Keratinocyte (primary cell): ENCODE measurements around the gene PTPN4. TPM values are rescaled to one million over a fixed set of nuclear protein-coding genes. Genes with fewer than 3 reads are reported as not detected.

Experiments
- DNase-seq: peaks from one replicate; pipeline ENCODE4 v3.0.0-alpha.2; 2011; ENCODE audit warnings: low read depth, missing footprints, low spot score
- FAIRE-seq: peaks from 2 replicates; lab custom pipeline; 2011; peaks lifted over from hg19 to GRCh38; lab: Jason Lieb, UNC
- H2AFZ ChIP-seq: 2 replicates; pipeline ENCODE4 v1.6.0; 2012; ENCODE audit warnings: low read length, control low read depth, inconsistent platforms; ENCODE audit not compliant: control insufficient read depth
- H3K27ac ChIP-seq: 2 replicates; pipeline ENCODE4 v1.5.1; 2011; ENCODE audit warnings: low read length; ENCODE audit not compliant: control insufficient read depth, insufficient read depth
- H3K27me3 ChIP-seq: 3 replicates; pipeline ENCODE4 v1.6.0; 2011; ENCODE audit warnings: low read length; ENCODE audit not compliant: control insufficient read depth, insufficient read depth; ENCODE audit errors: extremely low read depth
- H3K36me3 ChIP-seq, 2 experiments: 2 replicates in 1 of 2; 3 replicates in 1 of 2; pipeline ENCODE4 v1.5.1; 2011; ENCODE audit warnings: low read length in 2 of 2, mild to moderate bottlenecking in 1 of 2; ENCODE audit not compliant: control insufficient read depth in 2 of 2, insufficient read depth in 2 of 2; ENCODE audit errors: extremely low read depth in 1 of 2
- H3K4me1 ChIP-seq: 3 replicates; pipeline ENCODE4 v1.5.1; 2011; ENCODE audit warnings: low read length; ENCODE audit not compliant: control insufficient read depth, insufficient read depth; ENCODE audit errors: extremely low read depth
- H3K4me2 ChIP-seq: 3 replicates; pipeline ENCODE4 v1.6.0; 2011; ENCODE audit warnings: low read depth, low read length; ENCODE audit not compliant: control insufficient read depth, insufficient read depth; ENCODE audit errors: extremely low read depth
- H3K4me3 ChIP-seq, 3 experiments: fragments of 200-600 bp in 1 of 3; sonication (generic) in 1 of 3; 2 replicates in 2 of 3; 3 replicates in 1 of 3; pipeline ENCODE4 v1.5.1; 2011 to 2016; ENCODE audit warnings: low read length in 3 of 3, mild to moderate bottlenecking in 3 of 3, control low read depth in 2 of 3, inconsistent platforms in 1 of 3, low read depth in 1 of 3, mixed read lengths in 1 of 3, mixed run types in 1 of 3, moderate library complexity in 1 of 3; ENCODE audit not compliant: control insufficient read depth in 2 of 3, insufficient read depth in 2 of 3; ENCODE audit errors: extremely low read depth in 1 of 3
- H3K79me2 ChIP-seq: 2 replicates; pipeline ENCODE4 v1.6.0; 2012; ENCODE audit warnings: low read length; ENCODE audit not compliant: control insufficient read depth, insufficient read depth
- H3K9ac ChIP-seq: 3 replicates; pipeline ENCODE4 v1.6.0; 2011; ENCODE audit warnings: low read length; ENCODE audit not compliant: control insufficient read depth, insufficient read depth; ENCODE audit errors: extremely low read depth
- H3K9me1 ChIP-seq: 3 replicates; pipeline ENCODE4 v1.6.0; 2011; ENCODE audit warnings: low read length; ENCODE audit not compliant: control insufficient read depth, insufficient read depth; ENCODE audit errors: extremely low read depth
- H3K9me3 ChIP-seq: 2 replicates; pipeline ENCODE4 v1.5.1; 2012; ENCODE audit warnings: low read depth, low read length; ENCODE audit not compliant: control insufficient read depth
- H4K20me1 ChIP-seq: 3 replicates; pipeline ENCODE4 v1.6.0; 2011; ENCODE audit warnings: low read length; ENCODE audit not compliant: control insufficient read depth, insufficient read depth; ENCODE audit errors: extremely low read depth
- CTCF ChIP-seq, 3 experiments: IDR thresholded peaks in 1 of 3; conservative IDR thresholded peaks in 1 of 3; optimal IDR thresholded peaks in 1 of 3; 2 replicates in 2 of 3; 3 replicates in 1 of 3; pipeline versions ENCODE3 to v1.5.1; 2011; ENCODE audit warnings: low read length in 3 of 3, mild to moderate bottlenecking in 3 of 3, moderate library complexity in 2 of 3, control low read depth in 1 of 3, inconsistent platforms in 1 of 3; ENCODE audit not compliant: insufficient read depth in 2 of 3; ENCODE audit errors: extremely low read depth in 1 of 3
- EZH2 ChIP-seq: IDR thresholded peaks from one replicate; pipeline ENCODE4 v1.6.1; 2012; ENCODE audit warnings: inconsistent platforms, mild to moderate bottlenecking, low read length, moderate library complexity
- dilution Hi-C: fragments of 300-500 bp; cut with MboI; formaldehyde crosslinking; loops from one replicate; pipeline ENCODE4 v1.7.0; 2020; ENCODE audit warnings: low sequenced_read_pairs; ENCODE audit not compliant: extremely low pct_ligation_motif_present
- polyA plus RNA-seq, 5 experiments: library from polyadenylated mRNA; depleted of rRNA in 3 of 5; stranded (reverse) in 3 of 5; stranded (forward) in 1 of 5; unstranded in 1 of 5; fragments of >200 nt; gene quantifications; 1 replicate in 1 of 5; 2 replicates in 3 of 5; 3 replicates in 1 of 5; pipeline versions ENCODE4 v1.2.1 to v1.2.3, GENCODE V29; 2011 to 2012; ENCODE audit warnings: missing spikeins in 2 of 5, low read depth in 1 of 5, low replicate concordance in 1 of 5

Gene PTPN4
- polyA plus RNA-seq, 1 donor (not counting 4 experiments of a cell fraction or from before 2014, with no cell fraction given) = 20.6 TPM

GRCh38 chr2:119860924-119861323 is 101.2 kb downstream of the PTPN4 start:
- Histone ChIP-seq H3K4me2 (no peak overlapping the region), H3K27me3 (no peaks in the 10 kb centered on the region), H3K9me1 (no peaks in the 10 kb centered on the region), H3K9me3 (no peaks in the 10 kb centered on the region), H3K36me3 (no peaks in the 10 kb centered on the region), H3K27ac (no peak overlapping the region), H3K4me1 (peaks cover 5% of the 10 kb centered on the region), H4K20me1 (no peaks in the 10 kb centered on the region), H2AFZ (no peak overlapping the region), H3K9ac (no peak overlapping the region), H3K79me2 (peaks cover 7% of the 10 kb centered on the region), H3K4me3 (no peak overlapping the region)
- DNase-seq (no peak), FAIRE-seq (no peak)
- TF ChIP-seq CTCF (optimal IDR thresholded peaks at IDR 0.05 in 1 of 3, IDR thresholded peaks at IDR 0.05 in 1 of 3, conservative IDR thresholded peaks at IDR 0.05 in 1 of 3; ENCODE audit: extremely low read depth in 1 of 3, insufficient read depth in 2 of 3, low read length in 3 of 3) = no peak
- no peak for TF ChIP-seq EZH2
- dilution Hi-C loops = no loop called here

- Histone ChIP-seq H3K9ac (no peak overlapping the region), H3K4me1 (peaks cover 5% of the 10 kb centered on the region), H3K27me3 (no peaks in the 10 kb centered on the region), H3K36me3 (no peaks in the 10 kb centered on the region), H3K27ac (no peak overlapping the region), H3K9me1 (no peaks in the 10 kb centered on the region), H3K79me2 (peaks cover 7% of the 10 kb centered on the region), H3K4me3 (no peak overlapping the region), H3K4me2 (no peak overlapping the region), H4K20me1 (no peaks in the 10 kb centered on the region), H2AFZ (no peak overlapping the region), H3K9me3 (no peaks in the 10 kb centered on the region)
- TF ChIP-seq EZH2 = no peak
- TF ChIP-seq CTCF (optimal IDR thresholded peaks at IDR 0.05 in 1 of 3, IDR thresholded peaks at IDR 0.05 in 1 of 3, conservative IDR thresholded peaks at IDR 0.05 in 1 of 3; ENCODE audit: extremely low read depth in 1 of 3, insufficient read depth in 2 of 3, low read length in 3 of 3) = no peak
- dilution Hi-C loops = no loop called here
- no peak for FAIRE-seq
- DNase-seq = no peak
Observed at GRCh38 chr2:119862127-119862889, 102.6 kb downstream of the PTPN4 start.
